SU-DHL-6 (cell line): Measurements from ENCODE around the gene ZZZ3.

ENCODE experiments used
- H2AFZ ChIP-seq: fragments of 200-600 bp; sonication (generic); 2 replicates; pipeline ENCODE4 v1.6.1; 2014; ENCODE audit warnings: low read depth, mild to moderate bottlenecking, moderate library complexity, mixed read lengths, antibody characterized with exemption, low read length; ENCODE audit not compliant: severe bottlenecking
- H3F3A ChIP-seq: fragments of 200-600 bp; shearing (Covaris generic); 2 replicates; pipeline ENCODE4 v1.6.0; 2016; ENCODE audit warnings: antibody characterized with exemption, mild to moderate bottlenecking; ENCODE audit not compliant: insufficient read depth
- H3K27ac ChIP-seq: fragments of 200-600 bp; sonication (generic); 2 replicates; pipeline ENCODE4 v1.5.1; 2016; ENCODE audit warnings: low read depth, mild to moderate bottlenecking, low read length, moderate library complexity, mixed read lengths
- H3K27me3 ChIP-seq: fragments of 200-600 bp; sonication (generic), shearing (Covaris generic); 2 replicates; pipeline ENCODE4 v1.6.0; 2014; ENCODE audit warnings: mild to moderate bottlenecking, low read length
- H3K36me3 ChIP-seq: fragments of 200-600 bp; sonication (generic); 2 replicates; pipeline ENCODE4 v1.6.1; 2014; ENCODE audit warnings: mild to moderate bottlenecking, low read length, mixed read lengths
- H3K4me2 ChIP-seq: fragments of 300-600, 200-600 bp; shearing (Covaris generic), sonication (generic); 2 replicates; pipeline ENCODE4 v1.6.0; 2014; ENCODE audit warnings: low read length, low read depth, mild to moderate bottlenecking; ENCODE audit not compliant: poor library complexity, severe bottlenecking
- H3K4me3 ChIP-seq: fragments of 200-600 bp; sonication (generic); 2 replicates; pipeline ENCODE4 v1.5.1; 2014; ENCODE audit warnings: antibody characterized with exemption, low read length, mild to moderate bottlenecking, mixed read lengths; ENCODE audit not compliant: insufficient read depth, poor library complexity, severe bottlenecking
- H3K79me2 ChIP-seq: fragments of 200-600 bp; sonication (generic); 2 replicates; pipeline ENCODE4 v1.6.1; 2014; ENCODE audit warnings: mild to moderate bottlenecking, low read length, moderate library complexity; ENCODE audit not compliant: insufficient read depth
- H3K9ac ChIP-seq: fragments of 200-600 bp; sonication (generic); 2 replicates; pipeline ENCODE4 v1.7.0; 2014; ENCODE audit warnings: mild to moderate bottlenecking, low read length
- H3K9me2 ChIP-seq: fragments of 200-600 bp; sonication (generic); replicated peaks from 2 replicates; pipeline ENCODE4 v1.6.1; 2014; ENCODE audit warnings: low read length; ENCODE audit not compliant: insufficient read depth
- H3K9me3 ChIP-seq: fragments of 200-600 bp; sonication (generic); 2 replicates; pipeline ENCODE4 v1.6.1; 2014; ENCODE audit warnings: low read length, mixed read lengths; ENCODE audit not compliant: insufficient read depth
- H4K20me1 ChIP-seq: fragments of 200-600 bp; sonication (generic); 2 replicates; pipeline ENCODE4 v1.6.1; 2014; ENCODE audit warnings: low read depth, mild to moderate bottlenecking, antibody characterized with exemption, low read length, moderate library complexity, mixed read lengths
- CTCF ChIP-seq: fragments of 200-600 bp; sonication (generic); IDR thresholded peaks from one replicate; pipeline ENCODE4 v1.5.1; 2017; ENCODE audit warnings: antibody characterized with exemption, mild to moderate bottlenecking, low read length, moderate library complexity; ENCODE audit not compliant: insufficient read depth, poor library complexity, severe bottlenecking
- EZH2phosphoT487 ChIP-seq: fragments of 200-600 bp; sonication (generic), shearing (Covaris generic); conservative IDR thresholded peaks from 2 replicates; pipeline ENCODE4 v1.6.1; 2018; ENCODE audit warnings: mild to moderate bottlenecking, antibody characterized with exemption, low read length, moderate library complexity, mixed read lengths

Gene ZZZ3

GRCh38 chr1:77682460-77683159 is at the start of gene ZZZ3:
Gene ZZZ3, minus strand, starts transcription at chr1:77682658. Its CDS starts 49,304 bp downstream, at chr1:77633354.
- TF ChIP-seq EZH2phosphoT487 (no peak), CTCF (no peak)
- H3K9me2 ChIP-seq: no peaks in the 10 kb centered on the region
- peaks cover 32% of the 10 kb centered on the region for H3F3A ChIP-seq
- peaks cover 5% of the 10 kb centered on the region; the same call in 1 of the 2 replicates for H3K36me3 ChIP-seq
- H4K20me1 ChIP-seq: peaks cover 27% of the 10 kb centered on the region
- peak within 1 kb of the TSS; percentile 92 for H3K9ac ChIP-seq
- peak within 1 kb of the TSS; percentile 93 for H2AFZ ChIP-seq
- H3K79me2 ChIP-seq: peaks cover 54% of the 10 kb centered on the region
- no peaks in the 10 kb centered on the region for H3K9me3 ChIP-seq
- H3K4me2 ChIP-seq: peak within 1 kb of the TSS; percentile 97
- H3K27me3 ChIP-seq: no peaks in the 10 kb centered on the region
- peak within 1 kb of the TSS; percentile 90 for H3K27ac ChIP-seq
- H3K4me3 ChIP-seq: peak within 1 kb of the TSS; percentile 91

GRCh38 chr1:77732090-77732489 is 49.6 kb upstream of the ZZZ3 start:
- TF ChIP-seq EZH2phosphoT487 (no peak), CTCF (no peak)
- H3K9me2 ChIP-seq: no peaks in the 10 kb centered on the region
- H3K27ac ChIP-seq: no peak overlapping the region
- H3K36me3 ChIP-seq: peaks cover 10% of the 10 kb centered on the region
- no peak overlapping the region for H3K4me3 ChIP-seq
- H3K79me2 ChIP-seq: no peaks in the 10 kb centered on the region
- H3K9me3 ChIP-seq: no peaks in the 10 kb centered on the region
- no peaks in the 10 kb centered on the region for H3F3A ChIP-seq
- H4K20me1 ChIP-seq: no peaks in the 10 kb centered on the region
- no peaks in the 10 kb centered on the region for H3K27me3 ChIP-seq
- H2AFZ ChIP-seq: no peak overlapping the region
- H3K9ac ChIP-seq: no peak overlapping the region
- no peak overlapping the region for H3K4me2 ChIP-seq

- H3K79me2 ChIP-seq: no peaks in the 10 kb centered on the region
- no peak overlapping the region for H3K9ac ChIP-seq
- H3K27ac ChIP-seq: no peak overlapping the region
- H3K4me3 ChIP-seq: no peak overlapping the region
- no peaks in the 10 kb centered on the region for H3F3A ChIP-seq
- no peaks in the 10 kb centered on the region for H4K20me1 ChIP-seq
- TF ChIP-seq EZH2phosphoT487 (no peak), CTCF (no peak)
- H3K9me2 ChIP-seq: no peaks in the 10 kb centered on the region
- no peak overlapping the region for H3K4me2 ChIP-seq
- no peaks in the 10 kb centered on the region for H3K9me3 ChIP-seq
- H3K36me3 ChIP-seq: peaks cover 25% of the 10 kb centered on the region
- H3K27me3 ChIP-seq: no peaks in the 10 kb centered on the region
- no peak overlapping the region for H2AFZ ChIP-seq
Observed at GRCh38 chr1:77725706-77726105, 43.2 kb upstream of the ZZZ3 start.
